Ascending aorta (tissue), 2 donors: ENCODE results near the gene MON2. TPM values are rescaled to one million over a fixed set of nuclear protein-coding genes. Genes with fewer than 3 reads are reported as not detected.

ENCODE experiments used
- DNase-seq, 2 donors: peaks; one replicate each; pipeline ENCODE4 v3.0.0-alpha.2; 2019; ENCODE audit warnings: low spot score in 2 of 2
- H3K27ac ChIP-seq, 2 donors: fragments of 200-600 bp; sonication (generic); one replicate each; pipeline ENCODE4 v1.5.1; 2016 to 2017; ENCODE audit warnings: mild to moderate bottlenecking in 1 of 2
- H3K27me3 ChIP-seq: fragments of 200-600 bp; sonication (generic); one replicate; pipeline ENCODE4 v1.5.1; 2017
- H3K36me3 ChIP-seq, 2 donors: fragments of 200-600 bp; sonication (generic); one replicate each; pipeline ENCODE4 v1.5.1; 2016
- H3K4me1 ChIP-seq, 2 donors: fragments of 200-600 bp; sonication (generic); one replicate each; pipeline ENCODE4 v1.5.1; 2016 to 2017; ENCODE audit warnings: mild to moderate bottlenecking in 1 of 2
- H3K4me3 ChIP-seq, 2 donors: fragments of 200-600 bp; sonication (generic); one replicate each; pipeline ENCODE4 v1.5.1; 2016 to 2017; ENCODE audit warnings: mild to moderate bottlenecking in 1 of 2
- H3K9me3 ChIP-seq, 2 donors: fragments of 200-600 bp; sonication (generic); one replicate each; pipeline ENCODE4 v1.5.1; 2016
- intact Hi-C: fragments of 100-400 bp; cut with DNase I; formaldehyde crosslinking; loops from one replicate; pipeline ENCODE4 v1.15.1; 2023
- total RNA-seq: library from RNA; depleted of rRNA; stranded (reverse); fragments of >200 nt; gene quantifications from one replicate; pipeline ENCODE4 v1.1.0, GENCODE V29; 2016
- TF ChIP-seq, protein P1 (sequence below), 3 experiments: fragments of 200-600 bp in 2 of 3; fragments of 450-650 bp in 1 of 3; sonication (generic) in 2 of 3; IDR thresholded peaks; one replicate each; pipeline ENCODE4 v1.5.1; 2016 to 2019; ENCODE audit warnings: antibody characterized with exemption in 3 of 3, mild to moderate bottlenecking in 1 of 3, moderate library complexity in 1 of 3

The MON2 gene
- total RNA-seq, 1 donor from 2014 or later: 14.4 TPM

DNA sequence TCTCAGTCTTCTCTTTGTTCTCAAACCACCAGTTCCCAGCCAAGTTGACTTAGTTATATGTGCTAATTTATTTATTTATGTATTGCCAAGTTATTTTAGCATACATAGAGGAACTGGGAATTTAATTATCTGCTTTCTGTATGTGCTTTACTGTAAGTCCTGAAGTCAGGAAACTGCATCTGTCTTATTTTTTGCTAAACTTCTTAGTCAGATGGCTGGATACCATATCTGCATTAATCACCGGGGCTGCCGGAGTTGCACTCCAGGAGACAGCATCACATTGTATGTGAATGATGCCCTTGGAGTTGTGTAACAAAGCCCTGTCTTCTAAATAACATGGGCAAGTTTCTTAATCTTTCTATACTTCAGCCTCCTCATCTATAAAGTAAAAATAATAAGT lies 96.2 kb downstream of the MON2 start:
- peaks cover 29 to 48% of the 10 kb centered on the region in 2 donors for H3K36me3 ChIP-seq
- H3K4me3 ChIP-seq: no peak overlapping the region
- no peak overlapping the region for H3K27ac ChIP-seq
- no peaks in the 10 kb centered on the region for H3K9me3 ChIP-seq
- no peak for DNase-seq
- no peaks in the 10 kb centered on the region for H3K27me3 ChIP-seq
- no peaks in the 10 kb centered on the region for H3K4me1 ChIP-seq
- TF ChIP-seq, protein P1, sequence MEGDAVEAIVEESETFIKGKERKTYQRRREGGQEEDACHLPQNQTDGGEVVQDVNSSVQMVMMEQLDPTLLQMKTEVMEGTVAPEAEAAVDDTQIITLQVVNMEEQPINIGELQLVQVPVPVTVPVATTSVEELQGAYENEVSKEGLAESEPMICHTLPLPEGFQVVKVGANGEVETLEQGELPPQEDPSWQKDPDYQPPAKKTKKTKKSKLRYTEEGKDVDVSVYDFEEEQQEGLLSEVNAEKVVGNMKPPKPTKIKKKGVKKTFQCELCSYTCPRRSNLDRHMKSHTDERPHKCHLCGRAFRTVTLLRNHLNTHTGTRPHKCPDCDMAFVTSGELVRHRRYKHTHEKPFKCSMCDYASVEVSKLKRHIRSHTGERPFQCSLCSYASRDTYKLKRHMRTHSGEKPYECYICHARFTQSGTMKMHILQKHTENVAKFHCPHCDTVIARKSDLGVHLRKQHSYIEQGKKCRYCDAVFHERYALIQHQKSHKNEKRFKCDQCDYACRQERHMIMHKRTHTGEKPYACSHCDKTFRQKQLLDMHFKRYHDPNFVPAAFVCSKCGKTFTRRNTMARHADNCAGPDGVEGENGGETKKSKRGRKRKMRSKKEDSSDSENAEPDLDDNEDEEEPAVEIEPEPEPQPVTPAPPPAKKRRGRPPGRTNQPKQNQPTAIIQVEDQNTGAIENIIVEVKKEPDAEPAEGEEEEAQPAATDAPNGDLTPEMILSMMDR (IDR thresholded peaks at IDR 0.05): no peak
- intact Hi-C loops: no loop called here

GRCh38 chr12:62575036-62575435 lies 108.4 kb downstream of the MON2 start:
- intact Hi-C loops: no loop called here
- peak overlapping the region; percentile 67 to 76 for H3K27ac ChIP-seq
- H3K36me3 ChIP-seq: peaks cover 0 to 4% of the 10 kb centered on the region in 2 donors
- TF ChIP-seq, protein P1 (IDR thresholded peaks at IDR 0.05): no peak
- peaks cover 0 to 11% of the 10 kb centered on the region in 2 donors for H3K4me1 ChIP-seq
- H3K27me3 ChIP-seq: no peaks in the 10 kb centered on the region
- H3K4me3 ChIP-seq: no peak overlapping the region
- no peaks in the 10 kb centered on the region for H3K9me3 ChIP-seq
- no peak for DNase-seq

GRCh38 chr12:62576503-62576902 lies 109.9 kb downstream of the MON2 start:
- H3K36me3 ChIP-seq: peaks cover 0 to 4% of the 10 kb centered on the region in 2 donors
- H3K27me3 ChIP-seq: no peaks in the 10 kb centered on the region
- intact Hi-C loops: no loop called here

GRCh38 chr12:62578726-62579125 lies 112.1 kb downstream of the MON2 start:
- no peak for DNase-seq

More at GRCh38 chr12:62576503-62576902, 109.9 kb downstream of the MON2 start:
- Histone ChIP-seq H3K4me3 (no peak overlapping the region), H3K27ac (no peak overlapping the region), H3K9me3 (no peaks in the 10 kb centered on the region), H3K4me1 (peaks cover 0 to 11% of the 10 kb centered on the region in 2 donors)
- TF ChIP-seq, protein P1 (IDR thresholded peaks at IDR 0.05): no peak
- no peak for DNase-seq

DNA sequence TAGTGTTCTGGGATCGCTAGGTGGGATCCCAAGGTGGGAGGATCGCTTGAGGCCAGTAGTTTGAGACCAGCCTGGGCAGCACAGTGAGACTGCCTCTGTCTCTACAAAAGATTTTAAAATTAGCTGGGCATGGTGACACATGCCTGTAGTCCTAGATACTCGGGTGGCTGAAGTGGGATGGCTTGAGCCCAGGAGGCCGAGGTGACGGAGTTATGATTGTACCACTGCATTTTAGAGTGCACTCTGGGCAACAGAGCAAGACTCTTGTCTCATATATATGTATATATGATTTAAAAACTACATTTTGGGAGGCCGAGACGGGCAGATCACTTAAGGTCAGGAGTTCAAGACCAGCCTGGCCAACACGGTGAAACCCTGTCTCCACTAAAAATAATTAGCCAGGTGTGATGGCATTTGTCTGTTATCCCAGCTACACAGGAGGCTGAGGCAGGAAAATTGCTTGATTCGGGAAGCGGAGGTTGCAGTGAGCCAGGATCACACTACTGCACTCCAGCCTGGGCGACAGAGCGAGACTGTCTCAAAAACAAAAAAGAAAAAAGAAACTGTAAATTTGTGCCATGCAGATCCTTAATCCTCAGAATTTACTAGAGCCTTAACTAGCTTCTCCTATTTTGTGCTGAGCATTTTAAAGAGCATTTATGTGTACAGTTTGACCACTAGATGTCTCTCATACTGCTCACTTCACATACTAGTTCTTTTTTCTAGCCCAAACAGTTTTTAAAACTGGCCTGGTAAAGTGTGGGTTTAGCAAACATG lies 114.8 kb downstream of the MON2 start:
- DNase-seq: no peak
- TF ChIP-seq, protein P1 (IDR thresholded peaks at IDR 0.05): peak; percentile 53 to 68 (median 54)
- H3K4me1 ChIP-seq: no peaks in the 10 kb centered on the region
- intact Hi-C loops: loop anchor here (2.0 kb wide), 1 partner anchor 213 kb away; no protein-coding TSS in a partner anchor
- H3K27ac ChIP-seq: no peak overlapping the region
- H3K36me3 ChIP-seq: no peaks in the 10 kb centered on the region
- no peaks in the 10 kb centered on the region for H3K9me3 ChIP-seq
- no peak overlapping the region for H3K4me3 ChIP-seq
- no peaks in the 10 kb centered on the region for H3K27me3 ChIP-seq

More at GRCh38 chr12:62578726-62579125, 112.1 kb downstream of the MON2 start:
- Histone ChIP-seq H3K4me3 (no peak overlapping the region), H3K9me3 (no peaks in the 10 kb centered on the region), H3K27ac (no peak overlapping the region), H3K4me1 (peaks cover 0 to 11% of the 10 kb centered on the region in 2 donors), H3K36me3 (no peaks in the 10 kb centered on the region), H3K27me3 (no peaks in the 10 kb centered on the region)
- intact Hi-C loops: no loop called here
- TF ChIP-seq, protein P1 (IDR thresholded peaks at IDR 0.05): no peak
